ENCODE results near the gene KRT4.

GRCh38 chr12:52794479-52795331 is 19.2 kb downstream of the KRT4 start:
- TF ChIP-seq MAX (IDR thresholded peaks at IDR 0.05) (no peak), REST (IDR thresholded peaks at IDR 0.05; ENCODE audit: low read depth) (no peak), EP300 (IDR thresholded peaks at IDR 0.05; ENCODE audit: borderline replicate concordance) (no peak), RAD21 (IDR thresholded peaks at IDR 0.05; ENCODE audit: low read depth) (no peak), TAF1 (IDR thresholded peaks at IDR 0.05; ENCODE audit: low read depth) (no peak), CEBPB (IDR thresholded peaks at IDR 0.05) (no peak), FOXM1 (IDR thresholded peaks at IDR 0.05; ENCODE audit: borderline replicate concordance, low read depth) (no peak), YY1 (IDR thresholded peaks at IDR 0.05; ENCODE audit: low read depth) (no peak), USF1 (IDR thresholded peaks at IDR 0.05) (no peak), CREB1 (IDR thresholded peaks at IDR 0.05; ENCODE audit: low read depth) (no peak), TEAD4 (IDR thresholded peaks at IDR 0.05) (no peak), EGR1 (IDR thresholded peaks at IDR 0.05) (no peak), NFIC (IDR thresholded peaks at IDR 0.05) (no peak), TCF12 (IDR thresholded peaks at IDR 0.05; ENCODE audit: low read depth) (no peak)

All from Ishikawa (cell line).